Left ventricle myocardium inferior (tissue), 1 donor: ENCODE data around the gene SULT6B1. TPM values are rescaled to one million over a fixed set of nuclear protein-coding genes. Genes with fewer than 3 reads are reported as not detected.
A peak's percentile ranks its signal among the peaks of the same experiment; 100 is the strongest.
"Not testable (repeated sequence)": the region's sequence is repeated elsewhere in the genome, so short reads cannot be mapped to it uniquely, and the experiment has no call there.

ENCODE experiments used
- DNase-seq: peaks from one replicate; pipeline ENCODE4 v3.0.0-alpha.2; 2020
- H3K27ac ChIP-seq: fragments of 200-600 bp; replicated peaks from 2 replicates; pipeline ENCODE4 v1.8.0; 2021
- H3K27me3 ChIP-seq: fragments of 200-600 bp; 2 replicates; pipeline ENCODE4 v1.8.0; 2021; ENCODE audit warnings: low read depth
- H3K36me3 ChIP-seq: fragments of 200-600 bp; 2 replicates; pipeline ENCODE4 v1.8.0; 2021
- H3K4me1 ChIP-seq: fragments of 200-600 bp; 2 replicates; pipeline ENCODE4 v1.8.0; 2021
- H3K4me3 ChIP-seq: fragments of 200-600 bp; 2 replicates; pipeline ENCODE4 v1.8.0; 2021; ENCODE audit warnings: mild to moderate bottlenecking, moderate library complexity
- H3K9me3 ChIP-seq: fragments of 200-600 bp; replicated peaks from 2 replicates; pipeline ENCODE4 v1.8.0; 2021
- CTCF ChIP-seq: fragments of 200-600 bp; IDR thresholded peaks from 2 replicates; pipeline ENCODE4 v1.8.0; 2021; ENCODE audit warnings: antibody characterized with exemption, mild to moderate bottlenecking, borderline replicate concordance
- intact Hi-C: fragments of 100-400 bp; cut with micrococcal nuclease; formaldehyde crosslinking; loops from one replicate; pipeline ENCODE4 v1.11.0; 2022
- total RNA-seq: library from RNA; stranded (reverse); fragmentation: NEBNext Ultra II Directional; extraction: Animal tissue kit (Norgen Biotek cat#: 25700); gene quantifications from one replicate; pipeline ENCODE4 v1.2.1, GENCODE V29; 2021
- donor health status: DM: no; HTN: yes; CAD: no; lungs with severe emphysema.

Gene SULT6B1
- total RNA-seq, 1 donor from 2014 or later = not detected

- intact Hi-C loops = no loop called here
- Histone ChIP-seq H3K27me3 (no peaks in the 10 kb centered on the region), H3K27ac (no peak overlapping the region), H3K36me3 (peaks cover 61% of the 10 kb centered on the region), H3K4me3 (no peak overlapping the region), H3K4me1 (peaks cover 21% of the 10 kb centered on the region), H3K9me3 (peaks cover 20% of the 10 kb centered on the region)
- no peak for TF ChIP-seq CTCF
- no peak for DNase-seq
These were observed 13.3 kb upstream of the SULT6B1 start for GRCh38 chr2:37201766-37202165.

GRCh38 chr2:37201208-37201607 lies 12.7 kb upstream of the SULT6B1 start:
- no peak for DNase-seq
- H3K9me3 ChIP-seq = peaks cover 15% of the 10 kb centered on the region

GRCh38 chr2:37198681-37199065 lies 10.2 kb upstream of the SULT6B1 start:
- Histone ChIP-seq H3K27me3 (no peaks in the 10 kb centered on the region), H3K9me3 (peaks cover 5% of the 10 kb centered on the region), H3K4me1 (peaks cover 26% of the 10 kb centered on the region), H3K4me3 (no peak overlapping the region), H3K36me3 (peaks cover 30% of the 10 kb centered on the region), H3K27ac (no peak overlapping the region)
- DNase-seq = no peak
- no peak for TF ChIP-seq CTCF
- intact Hi-C loops = no loop called here

More at GRCh38 chr2:37201208-37201607, 12.7 kb upstream of the SULT6B1 start:
- Histone ChIP-seq H3K4me3 (no peak overlapping the region), H3K4me1 (peaks cover 26% of the 10 kb centered on the region), H3K36me3 (peaks cover 56% of the 10 kb centered on the region), H3K27ac (no peak overlapping the region), H3K27me3 (no peaks in the 10 kb centered on the region)
- no peak for TF ChIP-seq CTCF
- intact Hi-C loops = no loop called here

- TF ChIP-seq CTCF = no peak
- H3K27me3 ChIP-seq = no peaks in the 10 kb centered on the region
- peaks cover 26% of the 10 kb centered on the region for H3K4me1 ChIP-seq
- peak; percentile 85 for DNase-seq
- H3K27ac ChIP-seq = peak within 1 kb of the TSS; percentile 92
- no peaks in the 10 kb centered on the region for H3K9me3 ChIP-seq
- intact Hi-C loops = no loop called here
- peaks cover 9% of the 10 kb centered on the region for H3K36me3 ChIP-seq
- peak within 1 kb of the TSS; percentile 86 for H3K4me3 ChIP-seq
These were observed 8.1 kb upstream of the SULT6B1 start, which contains the start of gene CEBPZOS for GRCh38 chr2:37196320-37197195. Gene CEBPZOS, plus strand, starts transcription at chr2:37196496. Its CDS starts 3,209 bp downstream, at chr2:37199705.

GRCh38 chr2:37195862-37196319 lies 7.4 kb upstream of the SULT6B1 start:
- DNase-seq, H3K36me3 ChIP-seq, H3K9me3 ChIP-seq, H3K27me3 ChIP-seq, intact Hi-C loops: not testable (repeated sequence)
- Histone ChIP-seq H3K4me3 (peak overlapping the region; percentile 86), H3K4me1 (peaks cover 26% of the 10 kb centered on the region), H3K27ac (peak overlapping the region; percentile 92)

GRCh38 chr2:37192551-37192950 lies 4.1 kb upstream of the SULT6B1 start:
- H3K4me1 ChIP-seq = peaks cover 12% of the 10 kb centered on the region
- H3K27ac ChIP-seq = no peak overlapping the region
- no peak overlapping the region for H3K4me3 ChIP-seq
- H3K27me3 ChIP-seq = no peaks in the 10 kb centered on the region
- no peak for DNase-seq
- intact Hi-C loops = no loop called here
- TF ChIP-seq CTCF = no peak
- H3K36me3 ChIP-seq = no peaks in the 10 kb centered on the region
- H3K9me3 ChIP-seq = no peaks in the 10 kb centered on the region
